H9 (cell line): Measurements from ENCODE around the gene SH3TC2. TPM values are rescaled to one million over a fixed set of nuclear protein-coding genes. Genes with fewer than 3 reads are reported as not detected.

Source experiments
- DNase-seq: peaks from one replicate; pipeline ENCODE4 v3.0.0-alpha.2; 2017
- H2AFZ ChIP-seq: one replicate; pipeline ENCODE4 v1.6.1; 2013; ENCODE audit warnings: mild to moderate bottlenecking, low read length, control low read depth, moderate library complexity
- H2AK5ac ChIP-seq: 2 replicates; pipeline ENCODE4 v1.6.1; 2013; ENCODE audit warnings: low read length, control low read depth, mixed read lengths; ENCODE audit not compliant: insufficient read length
- H2BK120ac ChIP-seq: one replicate; pipeline ENCODE4 v1.6.1; 2013; ENCODE audit warnings: low read depth, mild to moderate bottlenecking, low read length, control low read depth, inconsistent platforms; ENCODE audit not compliant: poor library complexity, severe bottlenecking
- H2BK12ac ChIP-seq: 2 replicates; pipeline ENCODE4 v1.6.1; 2013; ENCODE audit warnings: low read length, control low read depth, mixed read lengths, low read depth; ENCODE audit not compliant: insufficient read length
- H2BK15ac ChIP-seq: 2 replicates; pipeline ENCODE4 v1.6.1; 2013; ENCODE audit warnings: low read depth, low read length, control low read depth
- H2BK20ac ChIP-seq: one replicate; pipeline ENCODE4 v1.6.1; 2013; ENCODE audit warnings: low read depth, mild to moderate bottlenecking, low read length, control low read depth, inconsistent platforms; ENCODE audit not compliant: poor library complexity, severe bottlenecking
- H2BK5ac ChIP-seq: 2 replicates; pipeline ENCODE4 v1.6.1; 2013; ENCODE audit warnings: low read length, control low read depth, mixed read lengths; ENCODE audit not compliant: insufficient read length
- H3K14ac ChIP-seq: 2 replicates; pipeline ENCODE4 v1.6.1; 2013; ENCODE audit warnings: low read length, control low read depth; ENCODE audit not compliant: insufficient read depth
- H3K18ac ChIP-seq: 2 replicates; pipeline ENCODE4 v1.6.1; 2013; ENCODE audit warnings: low read depth, mild to moderate bottlenecking, mixed read lengths, low read length, control low read depth; ENCODE audit not compliant: insufficient read length
- H3K23ac ChIP-seq: 2 replicates; pipeline ENCODE4 v1.6.1; 2013; ENCODE audit warnings: low read length, control low read depth, mixed read lengths, low read depth; ENCODE audit not compliant: insufficient read length
- H3K23me2 ChIP-seq: 2 replicates; pipeline ENCODE4 v1.6.1; 2013; ENCODE audit warnings: low read depth, mild to moderate bottlenecking, mixed read lengths, low read length, control low read depth; ENCODE audit not compliant: insufficient read length, poor library complexity, severe bottlenecking
- H3K27ac ChIP-seq: 2 replicates; pipeline ENCODE4 v1.5.1; 2013; ENCODE audit warnings: low read length, control low read depth, mixed read lengths, low read depth; ENCODE audit not compliant: insufficient read length
- H3K27me3 ChIP-seq: 2 replicates; pipeline ENCODE4 v1.6.1; 2013; ENCODE audit warnings: low read length, control low read depth, inconsistent platforms; ENCODE audit not compliant: insufficient read depth
- H3K4ac ChIP-seq: 2 replicates; pipeline ENCODE4 v1.6.1; 2013; ENCODE audit warnings: low read depth, mild to moderate bottlenecking, control low read depth, inconsistent platforms, low read length, moderate library complexity
- H3K4me1 ChIP-seq: 2 replicates; pipeline ENCODE4 v1.6.1; 2013; ENCODE audit warnings: low read length, control low read depth, inconsistent platforms; ENCODE audit not compliant: insufficient read depth
- H3K4me2 ChIP-seq: 2 replicates; pipeline ENCODE4 v1.6.1; 2013; ENCODE audit warnings: low read length, control low read depth, mixed read lengths; ENCODE audit not compliant: insufficient read length, insufficient read depth
- H3K56ac ChIP-seq: 2 replicates; pipeline ENCODE4 v1.6.1; 2013; ENCODE audit warnings: low read depth, mild to moderate bottlenecking, mixed read lengths, low read length, control low read depth; ENCODE audit not compliant: insufficient read length
- H3K79me1 ChIP-seq: 2 replicates; pipeline ENCODE4 v1.6.1; 2013; ENCODE audit warnings: low read depth, mild to moderate bottlenecking, moderate library complexity, low read length, control low read depth, inconsistent platforms; ENCODE audit not compliant: insufficient read depth, poor library complexity, severe bottlenecking
- H3K79me2 ChIP-seq: 2 replicates; pipeline ENCODE4 v1.6.1; 2013; ENCODE audit warnings: low read length, control low read depth, inconsistent platforms; ENCODE audit not compliant: insufficient read depth
- H3K9ac ChIP-seq: 2 replicates; pipeline ENCODE4 v1.6.1; 2013; ENCODE audit warnings: low read length, control low read depth, mixed read lengths; ENCODE audit not compliant: insufficient read length; ENCODE audit errors: extremely low read depth
- H3K9me3 ChIP-seq: one replicate; pipeline ENCODE4 v1.6.1; 2013; ENCODE audit warnings: low read depth, low read length, inconsistent platforms; ENCODE audit not compliant: control insufficient read depth
- H3T11ph ChIP-seq: one replicate; pipeline ENCODE4 v1.6.1; 2013; ENCODE audit warnings: mild to moderate bottlenecking, low read length, control low read depth, inconsistent platforms
- H4K20me1 ChIP-seq: one replicate; pipeline ENCODE4 v1.6.1; 2013; ENCODE audit not compliant: control insufficient read depth, insufficient read length, insufficient read depth
- H4K5ac ChIP-seq: 2 replicates; pipeline ENCODE4 v1.6.1; 2013; ENCODE audit warnings: low read depth, mild to moderate bottlenecking, mixed read lengths, low read length, control low read depth; ENCODE audit not compliant: insufficient read length
- H4K8ac ChIP-seq: replicated peaks from 2 replicates; pipeline ENCODE4 v1.6.1; 2013; ENCODE audit warnings: low read length, control low read depth, mixed read lengths, low read depth; ENCODE audit not compliant: insufficient read length
- H4K91ac ChIP-seq: 2 replicates; pipeline ENCODE4 v1.6.1; 2013; ENCODE audit warnings: low read depth, mild to moderate bottlenecking, moderate library complexity, mixed read lengths, low read length, control low read depth; ENCODE audit not compliant: insufficient read length
- H3K27ac Mint-ChIP-seq, 3 experiments: 2 replicates in 2 of 3; 3 replicates in 1 of 3; pipeline ENCODE4 v1.8.0; 2020 to 2021; ENCODE audit warnings: mixed read lengths in 3 of 3, mild to moderate bottlenecking in 1 of 3, moderate library complexity in 1 of 3
- H3K27me3 Mint-ChIP-seq: 2 replicates; pipeline ENCODE4 v1.8.0; 2021; ENCODE audit warnings: low read depth, mild to moderate bottlenecking, moderate library complexity, mixed read lengths
- H3K36me3 Mint-ChIP-seq, 3 experiments: 2 replicates in 2 of 3; 3 replicates in 1 of 3; pipeline ENCODE4 v1.8.0; 2020 to 2021; ENCODE audit warnings: low read depth in 3 of 3, mixed read lengths in 3 of 3; ENCODE audit not compliant: insufficient read depth in 1 of 3
- H3K4me1 Mint-ChIP-seq, 2 experiments: 2 replicates each; pipeline ENCODE4 v1.8.0; 2020; ENCODE audit warnings: mixed read lengths in 2 of 2
- H3K4me3 Mint-ChIP-seq, 2 experiments: 2 replicates in 1 of 2; 3 replicates in 1 of 2; pipeline ENCODE4 v1.8.0; 2020 to 2021; ENCODE audit warnings: mild to moderate bottlenecking in 2 of 2, mixed read lengths in 2 of 2, moderate library complexity in 1 of 2
- H3K9me3 Mint-ChIP-seq, 2 experiments: 2 replicates in 1 of 2; 3 replicates in 1 of 2; pipeline ENCODE4 v1.8.0; 2020; ENCODE audit warnings: mild to moderate bottlenecking in 2 of 2, mixed read lengths in 2 of 2, moderate library complexity in 1 of 2
- total RNA-seq: library from RNA; stranded (reverse); gene quantifications from 2 replicates; pipeline ENCODE4 v1.2.1, GENCODE V29; 2021
- TF ChIP-seq, protein P1 (sequence below): fragments of 200-600 bp; sonication (generic); conservative IDR thresholded peaks from 3 replicates; pipeline ENCODE4 v1.8.0; 2021; ENCODE audit warnings: antibody characterized with exemption, mild to moderate bottlenecking

The SH3TC2 gene
- total RNA-seq, 1 experiment from 2014 or later, result not detected

DNA sequence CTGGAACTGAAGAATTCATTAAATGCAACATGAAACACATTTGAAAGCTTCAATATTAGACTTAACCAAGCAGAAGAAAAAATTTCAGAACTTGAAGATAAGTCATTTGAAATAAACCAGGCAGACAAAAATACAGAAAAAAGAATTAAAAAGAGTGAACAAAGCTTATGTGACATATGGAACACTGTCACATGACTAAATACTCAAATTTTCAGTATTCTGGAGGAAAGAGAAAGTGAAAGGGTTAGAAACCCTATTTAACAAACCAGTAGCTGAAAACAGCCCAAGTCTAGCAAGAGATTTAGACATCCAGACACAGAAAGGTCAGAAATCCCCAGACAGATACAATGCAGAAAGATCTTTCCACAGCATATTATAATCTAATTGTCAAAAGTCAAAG lies 37.1 kb upstream of the SH3TC2 start:
- Histone ChIP-seq H2BK120ac (no peak overlapping the region), H3T11ph (no peak overlapping the region), H3K23ac (no peak overlapping the region), H3K18ac (no peak overlapping the region), H3K56ac (no peak overlapping the region), H4K8ac (no peak overlapping the region), H3K4me1 (no peaks in the 10 kb centered on the region), H3K27ac (no peak overlapping the region), H3K4me2 (no peak overlapping the region), H2BK12ac (no peak overlapping the region), H2BK20ac (no peak overlapping the region), H4K91ac (no peak overlapping the region), H3K23me2 (no peaks in the 10 kb centered on the region), H3K79me1 (no peaks in the 10 kb centered on the region), H3K4ac (no peak overlapping the region), H2BK15ac (no peak overlapping the region), H4K20me1 (no peaks in the 10 kb centered on the region), H3K9ac (no peak overlapping the region), H2AFZ (no peak overlapping the region), H3K9me3 (no peaks in the 10 kb centered on the region), H3K14ac (no peak overlapping the region), H3K79me2 (no peaks in the 10 kb centered on the region), H3K27me3 (no peaks in the 10 kb centered on the region), H2BK5ac (no peak overlapping the region), H2AK5ac (no peak overlapping the region), H4K5ac (no peak overlapping the region)
- no peak overlapping the region for H3K4me3 Mint-ChIP-seq
- no peak for DNase-seq
- H3K27me3 Mint-ChIP-seq, result peaks cover 3% of the 10 kb centered on the region
- H3K27ac Mint-ChIP-seq, result no peak overlapping the region
- no peaks in the 10 kb centered on the region for H3K4me1 Mint-ChIP-seq
- TF ChIP-seq, protein P1, sequence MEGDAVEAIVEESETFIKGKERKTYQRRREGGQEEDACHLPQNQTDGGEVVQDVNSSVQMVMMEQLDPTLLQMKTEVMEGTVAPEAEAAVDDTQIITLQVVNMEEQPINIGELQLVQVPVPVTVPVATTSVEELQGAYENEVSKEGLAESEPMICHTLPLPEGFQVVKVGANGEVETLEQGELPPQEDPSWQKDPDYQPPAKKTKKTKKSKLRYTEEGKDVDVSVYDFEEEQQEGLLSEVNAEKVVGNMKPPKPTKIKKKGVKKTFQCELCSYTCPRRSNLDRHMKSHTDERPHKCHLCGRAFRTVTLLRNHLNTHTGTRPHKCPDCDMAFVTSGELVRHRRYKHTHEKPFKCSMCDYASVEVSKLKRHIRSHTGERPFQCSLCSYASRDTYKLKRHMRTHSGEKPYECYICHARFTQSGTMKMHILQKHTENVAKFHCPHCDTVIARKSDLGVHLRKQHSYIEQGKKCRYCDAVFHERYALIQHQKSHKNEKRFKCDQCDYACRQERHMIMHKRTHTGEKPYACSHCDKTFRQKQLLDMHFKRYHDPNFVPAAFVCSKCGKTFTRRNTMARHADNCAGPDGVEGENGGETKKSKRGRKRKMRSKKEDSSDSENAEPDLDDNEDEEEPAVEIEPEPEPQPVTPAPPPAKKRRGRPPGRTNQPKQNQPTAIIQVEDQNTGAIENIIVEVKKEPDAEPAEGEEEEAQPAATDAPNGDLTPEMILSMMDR, result no peak
- H3K9me3 Mint-ChIP-seq, result peaks cover 24 to 26% of the 10 kb centered on the region in 2 experiments
- 0 out of 7 replicates have a peak, but pooled peaks cover 0 to 8% (median 2%) of the 10 kb centered on the region in 3 experiments for H3K36me3 Mint-ChIP-seq
